Prostate gland (tissue), 2 donors: ENCODE data around the gene PML. TPM values are rescaled to one million over a fixed set of nuclear protein-coding genes. Genes with fewer than 3 reads are reported as not detected.

ENCODE experiments used
- DNase-seq: peaks from one replicate; pipeline ENCODE4 v3.0.0-alpha.2; 2019; ENCODE audit warnings: low spot score
- H3K27ac ChIP-seq, 2 donors: fragments of 200-600 bp; sonication (generic); 2 replicates each; pipeline ENCODE4 v1.5.1; 2017 to 2019
- H3K27me3 ChIP-seq: fragments of 200-600 bp; sonication (generic); replicated peaks from 2 replicates; pipeline ENCODE4 v1.5.1; 2019; ENCODE audit not compliant: insufficient read depth
- H3K36me3 ChIP-seq, 2 donors: fragments of 200-600 bp; sonication (generic); 1 replicate in 1 of 2; 2 replicates in 1 of 2; pipeline versions ENCODE4 v1.5.1 to v1.8.1; 2017 to 2019
- H3K4me1 ChIP-seq: fragments of 200-600 bp; sonication (generic); replicated peaks from 2 replicates; pipeline ENCODE4 v1.5.1; 2019
- H3K4me3 ChIP-seq, 2 donors: fragments of 200-600 bp; sonication (generic); 2 replicates each; pipeline ENCODE4 v1.5.1; 2017 to 2019
- H3K9me3 ChIP-seq: fragments of 200-600 bp; sonication (generic); 2 replicates; pipeline ENCODE4 v1.5.1; 2017
- CTCF ChIP-seq, 4 experiments: fragments of 200-600 bp in 2 of 4; fragments of 450-650 bp in 2 of 4; sonication (generic) in 2 of 4; IDR thresholded peaks; 1 replicate in 3 of 4; 2 replicates in 1 of 4; pipeline ENCODE4 v1.5.1; 2016 to 2019; ENCODE audit warnings: antibody characterized with exemption in 4 of 4, mild to moderate bottlenecking in 2 of 4, moderate library complexity in 2 of 4
- POLR2A ChIP-seq: fragments of 450-650 bp; IDR thresholded peaks from one replicate; pipeline ENCODE4 v1.6.1; 2016; ENCODE audit warnings: antibody characterized with exemption, mild to moderate bottlenecking
- POLR2AphosphoS5 ChIP-seq: sonication (generic); formaldehyde crosslinking; IDR thresholded peaks from one replicate; pipeline ENCODE4 v1.6.1; 2017; ENCODE audit warnings: antibody characterized with exemption
- WGBS: methylation state at CpG from one replicate; pipeline ENCODE4 v1.1.5; 2018; 5-methylcytosine and 5-hydroxymethylcytosine counted together
- intact Hi-C: fragments of 100-400 bp; cut with DNase I; formaldehyde crosslinking; loops from one replicate; pipeline ENCODE4 v1.14.2; 2022
- total RNA-seq, 2 donors: library from RNA; depleted of rRNA; stranded (reverse); fragments of >200 nt; gene quantifications; one replicate each; pipeline ENCODE4 v1.1.0, GENCODE V29; 2016

The PML gene
- total RNA-seq, 2 donors from 2014 or later: 67.5 to 122 TPM

GRCh38 chr15:74022706-74023470 lies 28.4 kb downstream of the PML start:
- 95% methylated on average over 66 of the region's 66 CpGs for WGBS
- intact Hi-C loops: no loop called here
- H3K27me3 ChIP-seq: no peaks in the 10 kb centered on the region
- DNase-seq: no peak
- H3K27ac ChIP-seq: no peak overlapping the region
- H3K4me3 ChIP-seq: no peak overlapping the region
- H3K4me1 ChIP-seq: peaks cover 9% of the 10 kb centered on the region
- no peaks in the 10 kb centered on the region for H3K9me3 ChIP-seq
- no peak for TF ChIP-seq POLR2AphosphoS5
- TF ChIP-seq CTCF (IDR thresholded peaks at IDR 0.05): no peak
- TF ChIP-seq POLR2A: no peak
- H3K36me3 ChIP-seq: peaks cover 0 to 11% of the 10 kb centered on the region in 2 donors

GRCh38 chr15:74024687-74025086 lies 30.2 kb downstream of the PML start:
- no peaks in the 10 kb centered on the region for H3K27me3 ChIP-seq
- intact Hi-C loops: no loop called here
- H3K27ac ChIP-seq: peak overlapping the region in 1 of 2 donors; percentile 17
- no peak overlapping the region for H3K4me3 ChIP-seq
- 69% methylated on average over 2 of the region's 2 CpGs for WGBS
- no peaks in the 10 kb centered on the region for H3K9me3 ChIP-seq
- peaks cover 0 to 11% of the 10 kb centered on the region in 2 donors for H3K36me3 ChIP-seq
- TF ChIP-seq POLR2AphosphoS5: no peak
- TF ChIP-seq CTCF (IDR thresholded peaks at IDR 0.05): no peak
- TF ChIP-seq POLR2A: no peak
- no peak for DNase-seq
- H3K4me1 ChIP-seq: peaks cover 9% of the 10 kb centered on the region

DNA sequence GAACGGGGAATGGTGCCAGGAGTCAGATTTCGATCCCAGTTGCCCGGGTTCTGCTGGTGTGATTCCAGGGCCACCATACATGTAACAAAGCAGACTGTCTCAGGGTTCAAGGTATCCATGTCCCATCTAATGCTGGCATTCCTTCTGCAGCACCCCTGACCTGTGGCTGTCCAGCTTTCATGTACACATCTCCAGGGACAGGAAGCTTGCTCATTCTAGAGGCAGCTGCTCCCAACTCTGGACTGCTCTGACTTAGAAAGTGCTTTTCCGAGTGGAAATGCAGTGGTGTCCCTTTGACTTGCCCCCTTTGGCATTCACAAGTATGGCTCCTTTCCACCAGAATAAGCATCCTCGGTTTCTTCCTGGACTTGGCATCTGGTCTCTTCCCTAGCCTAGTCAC lies 30.9 kb downstream of the PML start:
- Histone ChIP-seq H3K4me3 (no peak overlapping the region), H3K4me1 (peaks cover 9% of the 10 kb centered on the region), H3K36me3 (peaks cover 0 to 11% of the 10 kb centered on the region in 2 donors), H3K9me3 (no peaks in the 10 kb centered on the region), H3K27ac (no peak overlapping the region), H3K27me3 (no peaks in the 10 kb centered on the region)
- no peak for DNase-seq
- intact Hi-C loops: no loop called here
- no peak for TF ChIP-seq POLR2AphosphoS5
- no peak for TF ChIP-seq POLR2A
- no peak for TF ChIP-seq CTCF (IDR thresholded peaks at IDR 0.05)
- 45% methylated on average over 5 of the region's 5 CpGs for WGBS

GRCh38 chr15:74027688-74028087 lies 33.2 kb downstream of the PML start:
- 60% methylated on average over 3 of the region's 3 CpGs for WGBS
- no peak for TF ChIP-seq POLR2AphosphoS5
- no peak for TF ChIP-seq CTCF (IDR thresholded peaks at IDR 0.05)
- TF ChIP-seq POLR2A: no peak
- Histone ChIP-seq H3K27ac (no peak overlapping the region), H3K4me3 (no peak overlapping the region), H3K4me1 (peaks cover 9% of the 10 kb centered on the region), H3K27me3 (no peaks in the 10 kb centered on the region), H3K36me3 (peaks cover 0 to 11% of the 10 kb centered on the region in 2 donors), H3K9me3 (no peaks in the 10 kb centered on the region)
- no peak for DNase-seq
- intact Hi-C loops: no loop called here

DNA sequence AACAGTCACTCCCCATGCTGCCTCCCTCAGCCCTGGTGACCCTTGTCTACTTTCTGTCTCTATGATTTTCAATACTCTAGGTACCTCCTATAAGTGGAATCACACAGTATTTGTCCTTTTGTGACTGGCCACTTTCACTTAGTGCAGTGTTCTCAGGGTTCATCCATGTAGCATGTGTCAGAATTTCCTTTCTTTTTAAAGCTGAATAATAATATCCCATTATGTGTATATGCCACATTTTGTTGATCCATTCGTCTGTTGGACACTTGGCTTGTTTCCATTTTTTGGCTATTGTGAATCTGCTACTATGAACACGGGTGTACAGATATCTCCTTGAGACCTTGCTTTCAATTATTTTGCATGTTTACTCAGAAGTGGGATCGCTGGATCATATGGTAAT lies 34.1 kb downstream of the PML start:
- Histone ChIP-seq H3K4me3 (no peak overlapping the region), H3K36me3 (peaks cover 0 to 1% of the 10 kb centered on the region in 2 donors), H3K27me3 (no peaks in the 10 kb centered on the region), H3K27ac (no peak overlapping the region), H3K9me3 (no peaks in the 10 kb centered on the region), H3K4me1 (peaks cover 9% of the 10 kb centered on the region)
- TF ChIP-seq POLR2A (no peak), POLR2AphosphoS5 (no peak), CTCF (IDR thresholded peaks at IDR 0.05) (no peak)
- intact Hi-C loops: no loop called here
- 62% methylated on average over 3 of the region's 3 CpGs for WGBS
- no peak for DNase-seq
